T-helper 2 cell (primary cell): ENCODE results near the gene KLHL22.
A peak's percentile ranks its signal among the peaks of the same experiment; 100 is the strongest.
"Not testable (repeated sequence)": the region's sequence is repeated elsewhere in the genome, so short reads cannot be mapped to it uniquely, and the experiment has no call there.

Experiments
- DNase-seq, 5 experiments: peaks; one replicate each; pipeline versions ENCODE4 v3.0.0 to v3.0.0-alpha.2; 2012 to 2022

Gene KLHL22

GRCh38 chr22:20396639-20397038 is 99.0 kb downstream of the KLHL22 start:
- DNase-seq = no peak

- DNase-seq = no peak
These were observed 99.7 kb downstream of the KLHL22 start for GRCh38 chr22:20395907-20396287.

GRCh38 chr22:20395181-20395906 is 100.3 kb downstream of the KLHL22 start:
- DNase-seq = no peak

GRCh38 chr22:20393705-20394476 is 101.7 kb downstream of the KLHL22 start, which contains the start of gene ZNF74:
Gene ZNF74, plus strand, starts transcription at chr22:20394151. Its CDS starts 478 bp downstream, at chr22:20394629.
- DNase-seq = peak; percentile 53 to 95 (median 75)

GRCh38 chr22:20392983-20393704 is 102.5 kb downstream of the KLHL22 start:
- no peak for DNase-seq

GRCh38 chr22:20392365-20392881 is 103.2 kb downstream of the KLHL22 start:
- not testable (repeated sequence) for DNase-seq
